Naive thymus-derived CD4-positive, alpha-beta T cell (primary cell): ENCODE results near the gene DUOXA2. TPM values are rescaled to one million over a fixed set of nuclear protein-coding genes. Genes with fewer than 3 reads are reported as not detected.
A peak's percentile ranks its signal among the peaks of the same experiment; 100 is the strongest.

Experiments
- ATAC-seq: fragments of 150-1000 bp; cut with Tn5 transposase; 2 replicates; pipeline ENCODE4 v1.10.0; 2021; ENCODE audit warnings: mild to moderate bottlenecking, moderate library complexity
- CTCF ChIA-PET: fragments of 350-600 bp; sonication (Branson Sonifier 250); formaldehyde crosslinking; loops from one replicate; lab custom pipeline; 2021; ENCODE audit warnings: antibody characterized with exemption; lab: Charles Lee
- POLR2A ChIA-PET: fragments of 350-600 bp; sonication (Branson Sonifier 250); formaldehyde crosslinking; loops from one replicate; lab custom pipeline; 2021; ENCODE audit warnings: antibody characterized with exemption, inconsistent platforms; lab: Charles Lee
- DNase-seq, 9 donors: peaks; one replicate each; pipeline versions ENCODE4 v3.0.0 to v3.0.0-alpha.2; 2020 to 2022; ENCODE audit warnings: mixed read lengths in 1 of 9
- H3K27ac ChIP-seq: one replicate; pipeline ENCODE4 v1.7.0; 2013; ENCODE audit warnings: mild to moderate bottlenecking, low read depth, low read length, moderate library complexity
- H3K27me3 ChIP-seq, 2 donors: one replicate each; pipeline ENCODE4 v1.7.0; 2013; ENCODE audit warnings: low read length in 2 of 2, mild to moderate bottlenecking in 2 of 2, moderate library complexity in 2 of 2; ENCODE audit not compliant: control insufficient read depth in 2 of 2, insufficient read depth in 2 of 2
- H3K36me3 ChIP-seq, 3 experiments: 1 replicate in 2 of 3; 2 replicates in 1 of 3; pipeline ENCODE4 v1.7.0; 2013; ENCODE audit warnings: low read length in 3 of 3, mild to moderate bottlenecking in 3 of 3, moderate library complexity in 1 of 3; ENCODE audit not compliant: insufficient read depth in 3 of 3, control insufficient read depth in 2 of 3
- H3K4me1 ChIP-seq, 2 donors: one replicate each; pipeline ENCODE4 v1.7.0; 2013; ENCODE audit warnings: low read length in 2 of 2, mild to moderate bottlenecking in 2 of 2, moderate library complexity in 1 of 2; ENCODE audit not compliant: control insufficient read depth in 2 of 2, insufficient read depth in 2 of 2
- H3K4me3 ChIP-seq: 2 replicates; pipeline ENCODE4 v1.7.0; 2013; ENCODE audit warnings: mild to moderate bottlenecking, low read length
- H3K9me3 ChIP-seq, 3 experiments: 1 replicate in 2 of 3; 2 replicates in 1 of 3; pipeline ENCODE4 v1.7.0; 2013; ENCODE audit warnings: low read length in 3 of 3; ENCODE audit not compliant: control insufficient read depth in 2 of 3
- H3K27ac Mint-ChIP-seq, 9 donors: one replicate each; pipeline ENCODE4 v1.8.0; 2020 to 2022; ENCODE audit warnings: mixed read lengths in 9 of 9, mild to moderate bottlenecking in 8 of 9, moderate library complexity in 5 of 9, inconsistent platforms in 2 of 9
- H3K27me3 Mint-ChIP-seq, 5 donors: one replicate each; pipeline ENCODE4 v1.8.0; 2021 to 2022; ENCODE audit warnings: mixed read lengths in 5 of 5, mild to moderate bottlenecking in 1 of 5
- H3K36me3 Mint-ChIP-seq, 5 donors: one replicate each; pipeline ENCODE4 v1.8.0; 2020 to 2022; ENCODE audit warnings: mixed read lengths in 5 of 5, mild to moderate bottlenecking in 3 of 5, inconsistent platforms in 1 of 5
- H3K4me1 Mint-ChIP-seq, 7 donors: one replicate each; pipeline ENCODE4 v1.8.0; 2020 to 2022; ENCODE audit warnings: mixed read lengths in 7 of 7, mild to moderate bottlenecking in 3 of 7, inconsistent platforms in 1 of 7
- H3K4me3 Mint-ChIP-seq, 10 donors: one replicate each; pipeline ENCODE4 v1.8.0; 2020 to 2022; ENCODE audit warnings: mild to moderate bottlenecking in 10 of 10, mixed read lengths in 10 of 10, moderate library complexity in 6 of 10, inconsistent platforms in 2 of 10
- H3K9me3 Mint-ChIP-seq, 11 donors: one replicate each; pipeline ENCODE4 v1.8.0; 2020 to 2022; ENCODE audit warnings: mixed read lengths in 11 of 11, mild to moderate bottlenecking in 4 of 11, inconsistent platforms in 1 of 11, moderate library complexity in 1 of 11
- intact Hi-C, 2 donors: fragments of 100-400 bp; cut with micrococcal nuclease; formaldehyde crosslinking; loops; one replicate each; pipeline ENCODE4 v1.15.1; 2023
- polyA plus RNA-seq, 2 donors: library from polyadenylated mRNA; unstranded; fragments of 300-500 nt; fragmentation: Illumina TruSeq; gene quantifications; one replicate each; pipeline ENCODE4 v1.2.3, GENCODE V29; 2021
- total RNA-seq, 6 experiments: library from RNA in 5 of 6; stranded (reverse) in 5 of 6; gene quantifications; 1 replicate in 5 of 6; 2 replicates in 1 of 6; pipeline ENCODE4 v1.2.3 and lab custom pipeline; 2021 to 2026

The DUOXA2 gene
- total and polyA plus RNA-seq, 7 experiments from 2014 or later = not detected

GRCh38 chr15:45116482-45117307, 2.6 kb downstream of the DUOXA2 start:
- intact Hi-C loops = loop anchor here (5.0 kb wide), 3 partner anchors 94 to 539 kb away; partner anchors contain the start of gene SORD (in 1 of the 2)
- Histone ChIP-seq H3K27ac (no peak overlapping the region), H3K4me3 (no peak overlapping the region), H3K36me3 (no peaks in the 10 kb centered on the region), H3K4me1 (peaks cover 0 to 49% of the 10 kb centered on the region in 2 donors), H3K27me3 (peaks cover 4 to 38% of the 10 kb centered on the region in 2 donors), H3K9me3 (no peaks in the 10 kb centered on the region)
- peaks cover 52 to 85% (median 70%) of the 10 kb centered on the region in 5 donors for H3K27me3 Mint-ChIP-seq
- no peaks in the 10 kb centered on the region for H3K9me3 Mint-ChIP-seq
- H3K4me1 Mint-ChIP-seq = peaks cover 29 to 56% (median 42%) of the 10 kb centered on the region in 7 donors
- ATAC-seq = no peak
- no peak for DNase-seq
- ChIA-PET CTCF (interaction anchor here (0.6 kb wide), 1 partner anchor 1106 kb away, joined by 4 read pairs; no protein-coding TSS in a partner anchor), POLR2A (interaction anchor here (0.7 kb wide), 1 partner anchor 534 kb away, joined by 3 read pairs; no protein-coding TSS in a partner anchor)
- H3K4me3 Mint-ChIP-seq = peak overlapping the region; percentile 3 to 91 (median 80)
- H3K27ac Mint-ChIP-seq = peak overlapping the region in 1 of 9 donors; percentile 51
- peaks cover 0 to 3% (median 0%) of the 10 kb centered on the region in 5 donors for H3K36me3 Mint-ChIP-seq

- H3K4me1 Mint-ChIP-seq = peaks cover 21 to 48% (median 34%) of the 10 kb centered on the region in 7 donors
- peaks cover 4 to 33% of the 10 kb centered on the region in 2 donors for H3K27me3 ChIP-seq
- H3K27me3 Mint-ChIP-seq = peaks cover 48 to 82% (median 66%) of the 10 kb centered on the region in 5 donors
- H3K27ac ChIP-seq = no peak overlapping the region
- H3K9me3 ChIP-seq = no peaks in the 10 kb centered on the region
- H3K4me3 Mint-ChIP-seq = peak overlapping the region; percentile 69 to 91 (median 82)
- peak; percentile 12 for ATAC-seq
- CTCF ChIA-PET = interaction anchor here (0.5 to 1.9 kb wide), 15 partner anchors 9 to 528 kb away, joined by 3 to 12 read pairs (median 3); partner anchors contain the start of genes DUOX1, DUOXA1 and SORD
- peak overlapping the region in 3 of 9 donors; percentile 20 to 47 (median 40) for H3K27ac Mint-ChIP-seq
- no peaks in the 10 kb centered on the region for H3K9me3 Mint-ChIP-seq
- POLR2A ChIA-PET = interaction anchor here (0.5 to 1.0 kb wide), 3 partner anchors 15 to 301 kb away, joined by 3 to 4 read pairs (median 4); no protein-coding TSS in a partner anchor
- peaks cover 0 to 3% (median 0%) of the 10 kb centered on the region in 5 donors for H3K36me3 Mint-ChIP-seq
- H3K4me1 ChIP-seq = peaks cover 0 to 42% of the 10 kb centered on the region in 2 donors
- DNase-seq = no peak
- intact Hi-C loops = loop anchor here (1.0 to 5.0 kb wide), 9 partner anchors 50 to 581 kb away; partner anchors contain the start of genes EIF3J (in 1 of the 2) and SORD (in 1 of the 2)
- no peaks in the 10 kb centered on the region for H3K36me3 ChIP-seq
- peak overlapping the region; percentile 34 for H3K4me3 ChIP-seq
Measured at GRCh38 chr15:45117308-45118130, 3.4 kb downstream of the DUOXA2 start.

GRCh38 chr15:45118131-45118588, 4.0 kb downstream of the DUOXA2 start:
- Histone ChIP-seq H3K9me3 (no peaks in the 10 kb centered on the region), H3K4me3 (peak overlapping the region; percentile 34), H3K36me3 (no peaks in the 10 kb centered on the region), H3K27ac (no peak overlapping the region), H3K4me1 (peaks cover 0 to 35% of the 10 kb centered on the region in 2 donors), H3K27me3 (peaks cover 4 to 27% of the 10 kb centered on the region in 2 donors)
- POLR2A ChIA-PET = interaction anchor here (0.7 to 1.0 kb wide), 3 partner anchors 14 to 161 kb away, joined by 3 to 4 read pairs (median 4); no protein-coding TSS in a partner anchor
- Mint-ChIP-seq H3K4me3 (peak overlapping the region; percentile 69 to 91 (median 82)), H3K4me1 (peaks cover 19 to 42% (median 33%) of the 10 kb centered on the region in 7 donors), H3K27ac (peak overlapping the region in 1 of 9 donors; percentile 47), H3K27me3 (peaks cover 50 to 82% (median 65%) of the 10 kb centered on the region in 5 donors), H3K9me3 (no peaks in the 10 kb centered on the region), H3K36me3 (peaks cover 0 to 3% (median 0%) of the 10 kb centered on the region in 5 donors)
- CTCF ChIA-PET = interaction anchor here (0.5 to 1.9 kb wide), 16 partner anchors 9 to 527 kb away, joined by 3 to 12 read pairs (median 3); partner anchors contain the start of genes DUOX1, DUOXA1 and SORD
- DNase-seq (peak; percentile 64 to 86 (median 81)), ATAC-seq (peak; percentile 99)
- intact Hi-C loops = loop anchor here (1.0 to 5.0 kb wide), 9 partner anchors 49 to 581 kb away; partner anchors contain the start of genes EIF3J (in 1 of the 2) and SORD (in 1 of the 2)

GRCh38 chr15:45118996-45119395, 4.9 kb downstream of the DUOXA2 start:
- POLR2A ChIA-PET = no interaction called here
- CTCF ChIA-PET = interaction anchor here (1.4 to 1.9 kb wide), 5 partner anchors 8 to 96 kb away, joined by 3 to 12 read pairs (median 6); partner anchors contain the start of gene SORD
- no peaks in the 10 kb centered on the region for H3K36me3 ChIP-seq
- H3K36me3 Mint-ChIP-seq = peaks cover 0 to 2% (median 0%) of the 10 kb centered on the region in 5 donors
- no peak for DNase-seq
- H3K27ac Mint-ChIP-seq = no peak overlapping the region
- no peaks in the 10 kb centered on the region for H3K9me3 ChIP-seq
- peaks cover 4 to 21% of the 10 kb centered on the region in 2 donors for H3K27me3 ChIP-seq
- no peak for ATAC-seq
- peaks cover 0 to 31% of the 10 kb centered on the region in 2 donors for H3K4me1 ChIP-seq
- H3K4me3 Mint-ChIP-seq = no peak overlapping the region
- peaks cover 47 to 77% (median 57%) of the 10 kb centered on the region in 5 donors for H3K27me3 Mint-ChIP-seq
- H3K4me1 Mint-ChIP-seq = peaks cover 17 to 35% (median 26%) of the 10 kb centered on the region in 7 donors
- H3K4me3 ChIP-seq = no peak overlapping the region
- no peak overlapping the region for H3K27ac ChIP-seq
- intact Hi-C loops = loop anchor here (1.0 to 5.0 kb wide), 9 partner anchors 48 to 582 kb away; partner anchors contain the start of genes EIF3J (in 1 of the 2) and SORD (in 1 of the 2)
- H3K9me3 Mint-ChIP-seq = no peaks in the 10 kb centered on the region

- H3K27ac Mint-ChIP-seq = peak overlapping the region in 2 of 9 donors; percentile 34 to 52
- DNase-seq (no peak), ATAC-seq (no peak)
- Histone ChIP-seq H3K27me3 (peaks cover 0 to 14% of the 10 kb centered on the region in 2 donors), H3K36me3 (no peaks in the 10 kb centered on the region), H3K9me3 (no peaks in the 10 kb centered on the region), H3K27ac (no peak overlapping the region), H3K4me1 (peaks cover 0 to 18% of the 10 kb centered on the region in 2 donors), H3K4me3 (no peak overlapping the region)
- H3K9me3 Mint-ChIP-seq = no peaks in the 10 kb centered on the region
- intact Hi-C loops = loop anchor here (10.0 kb wide), 2 partner anchors 84 to 494 kb away; no protein-coding TSS in a partner anchor
- peaks cover 53 to 74% (median 54%) of the 10 kb centered on the region in 5 donors for H3K27me3 Mint-ChIP-seq
- H3K36me3 Mint-ChIP-seq = peaks cover 0 to 2% (median 0%) of the 10 kb centered on the region in 5 donors
- ChIA-PET CTCF (no interaction called here), POLR2A (no interaction called here)
- no peak overlapping the region for H3K4me3 Mint-ChIP-seq
- H3K4me1 Mint-ChIP-seq = peaks cover 15 to 26% (median 18%) of the 10 kb centered on the region in 7 donors
Measured at GRCh38 chr15:45120081-45120972, 6.2 kb downstream of the DUOXA2 start.
